OCI-LY7 (cell line): ENCODE measurements around the gene ATP6V1B1. TPM values are rescaled to one million over a fixed set of nuclear protein-coding genes. Genes with fewer than 3 reads are reported as not detected.

ENCODE experiments used
- BruUV-seq: library from RNA; stranded (reverse); fragments of 400-500 nt; replicated peaks from 2 replicates; lab custom pipeline; 2021; lab: Mats Ljungman, UMichigan
- CTCF ChIA-PET: fragments of 300-600 bp; sonication (Branson Sonifier 250); formaldehyde crosslinking; loops from one replicate; lab custom pipeline; 2022; ENCODE audit warnings: antibody characterized with exemption; ENCODE audit not compliant: unreplicated experiment; lab: Charles Lee
- POLR2A ChIA-PET: fragments of 300-600 bp; sonication (Branson Sonifier 250); formaldehyde crosslinking; loops from one replicate; lab custom pipeline; 2022; ENCODE audit warnings: antibody characterized with exemption; lab: Charles Lee
- DNase-seq: peaks from one replicate; pipeline ENCODE4 v3.0.0-alpha.2; 2015; ENCODE audit warnings: low spot score
- H2AFZ ChIP-seq: fragments of 200-600 bp; sonication (generic), shearing (Covaris generic); 2 replicates; pipeline ENCODE4 v1.6.1; 2014; ENCODE audit warnings: mild to moderate bottlenecking, antibody characterized with exemption, low read length, moderate library complexity
- H3K27ac ChIP-seq: fragments of 200-600 bp; sonication (generic); 2 replicates; pipeline ENCODE4 v1.5.1; 2014; ENCODE audit warnings: mixed run types, low read depth, mild to moderate bottlenecking, moderate library complexity, low read length, inconsistent platforms; ENCODE audit not compliant: poor library complexity, severe bottlenecking
- H3K36me3 ChIP-seq: fragments of 200-600 bp; sonication (generic); 2 replicates; pipeline ENCODE4 v1.6.1; 2014; ENCODE audit warnings: mild to moderate bottlenecking, antibody characterized with exemption, low read length, moderate library complexity, mixed read lengths; ENCODE audit not compliant: insufficient read depth
- H3K4me1 ChIP-seq: fragments of 200-600 bp; sonication (generic); 2 replicates; pipeline ENCODE4 v1.5.1; 2014; ENCODE audit warnings: mild to moderate bottlenecking, low read length; ENCODE audit not compliant: insufficient read depth, poor library complexity, severe bottlenecking
- H3K4me2 ChIP-seq: fragments of 200-600 bp; sonication (generic); 2 replicates; pipeline ENCODE4 v1.6.1; 2014; ENCODE audit warnings: mild to moderate bottlenecking, low read length
- H3K4me3 ChIP-seq: fragments of 200-600 bp; sonication (generic); 2 replicates; pipeline ENCODE4 v1.5.1; 2014; ENCODE audit warnings: mild to moderate bottlenecking, low read depth, low read length; ENCODE audit not compliant: poor library complexity, severe bottlenecking
- H3K79me2 ChIP-seq: fragments of 200-600 bp; sonication (generic); 2 replicates; pipeline ENCODE4 v1.6.1; 2016; ENCODE audit warnings: low read depth, mild to moderate bottlenecking, low read length, moderate library complexity, mixed read lengths; ENCODE audit not compliant: insufficient read depth
- H3K9me2 ChIP-seq: fragments of 200-600 bp; sonication (generic); 2 replicates; pipeline ENCODE4 v1.6.1; 2016; ENCODE audit warnings: mild to moderate bottlenecking, low read length, mixed read lengths; ENCODE audit not compliant: insufficient read depth
- H3K9me3 ChIP-seq: fragments of 200-600 bp; sonication (generic); 2 replicates; pipeline ENCODE4 v1.6.1; 2014; ENCODE audit warnings: mild to moderate bottlenecking, mixed run types, low read length, mixed read lengths
- H4K20me1 ChIP-seq: fragments of 200-600 bp; sonication (generic); 2 replicates; pipeline ENCODE4 v1.6.1; 2014; ENCODE audit warnings: mild to moderate bottlenecking, antibody characterized with exemption, low read length, moderate library complexity, mixed read lengths; ENCODE audit not compliant: insufficient read depth
- CTCF ChIP-seq: fragments of 200-600 bp; sonication (generic); conservative IDR thresholded peaks from 2 replicates; pipeline ENCODE4 v1.5.1; 2014; ENCODE audit warnings: mild to moderate bottlenecking, antibody characterized with exemption, low read length, moderate library complexity, mixed read lengths
- EZH2phosphoT487 ChIP-seq: fragments of 200-600 bp; sonication (generic); IDR thresholded peaks from 2 replicates; pipeline ENCODE4 v1.6.1; 2018; ENCODE audit warnings: low read depth, borderline replicate concordance, mild to moderate bottlenecking, mixed run types, antibody characterized with exemption, low read length, moderate library complexity, mixed read lengths
- intact Hi-C: fragments of 100-400 bp; cut with micrococcal nuclease; formaldehyde crosslinking; loops from one replicate; pipeline ENCODE4 v1.10.0; 2022; ENCODE audit not compliant: unreplicated experiment
- total RNA-seq, 2 experiments: library from RNA; depleted of rRNA in 1 of 2; stranded (reverse); fragments of >200 nt in 1 of 2; shearing (Covaris generic) in 1 of 2; gene quantifications; 2 replicates each; pipeline ENCODE4 v1.2.3, GENCODE V29; 2014 to 2022

The ATP6V1B1 gene
- total RNA-seq, 2 experiments from 2014 or later = not detected

- H3K27ac ChIP-seq = no peak overlapping the region
- POLR2A ChIA-PET = no interaction called here
- no peak overlapping the region for H2AFZ ChIP-seq
- H3K9me2 ChIP-seq = no peaks in the 10 kb centered on the region
- intact Hi-C loops = no loop called here
- H3K4me2 ChIP-seq = no peak overlapping the region
- no peaks in the 10 kb centered on the region for H3K79me2 ChIP-seq
- no peaks in the 10 kb centered on the region for H4K20me1 ChIP-seq
- CTCF ChIA-PET = no interaction called here
- no peaks in the 10 kb centered on the region for H3K36me3 ChIP-seq
- no peaks in the 10 kb centered on the region for H3K9me3 ChIP-seq
- no peak overlapping the region for H3K4me3 ChIP-seq
- no TSS peak for BruUV-seq
- TF ChIP-seq EZH2phosphoT487 (no peak), CTCF (no peak)
- DNase-seq = no peak
- H3K4me1 ChIP-seq = peaks cover 16% of the 10 kb centered on the region
Observed at GRCh38 chr2:70961648-70961994, 25.9 kb downstream of the ATP6V1B1 start.

DNA sequence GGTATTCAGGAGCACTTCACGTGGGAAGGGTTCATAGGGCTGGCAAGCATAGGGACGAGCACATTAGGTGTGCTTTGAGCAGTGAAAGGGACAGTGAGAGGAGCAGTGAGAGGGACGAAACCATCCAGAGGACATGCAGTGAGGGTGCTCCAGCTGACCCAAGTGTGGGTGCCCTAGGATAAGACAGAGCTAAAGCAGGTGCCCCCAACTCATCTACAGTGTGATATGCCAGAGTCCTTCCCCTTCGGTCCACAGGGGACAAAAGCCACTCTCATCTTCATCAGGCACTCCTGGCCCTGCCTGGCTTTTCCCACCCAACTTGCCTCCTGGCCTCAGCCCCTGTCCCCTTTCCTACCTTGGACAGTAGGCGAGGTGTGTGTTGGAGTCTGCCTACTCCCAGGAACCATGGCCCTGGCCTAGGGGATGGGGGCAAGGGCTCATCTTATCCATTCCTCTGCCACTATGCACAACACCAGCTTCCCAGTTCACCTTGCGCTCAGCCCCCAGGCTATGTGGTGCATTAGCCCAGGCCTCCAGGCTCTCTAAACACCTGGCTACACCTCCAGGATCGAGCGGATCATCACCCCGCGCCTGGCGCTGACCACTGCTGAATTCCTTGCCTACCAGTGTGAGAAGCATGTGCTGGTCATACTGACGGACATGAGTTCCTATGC, 26.6 kb downstream of the ATP6V1B1 start:
- Histone ChIP-seq H3K4me3 (no peak overlapping the region), H3K4me2 (no peak overlapping the region), H3K79me2 (no peaks in the 10 kb centered on the region), H3K27ac (no peak overlapping the region), H3K9me3 (no peaks in the 10 kb centered on the region), H4K20me1 (no peaks in the 10 kb centered on the region), H3K4me1 (peaks cover 16% of the 10 kb centered on the region), H3K36me3 (no peaks in the 10 kb centered on the region), H3K9me2 (no peaks in the 10 kb centered on the region), H2AFZ (no peak overlapping the region)
- DNase-seq = no peak
- ChIA-PET CTCF (interaction anchor here (1.2 kb wide), 1 partner anchor 9 kb away, joined by 3 read pairs; no protein-coding TSS in a partner anchor), POLR2A (interaction anchor here (1.2 kb wide), 1 partner anchor 9 kb away, joined by 3 read pairs; no protein-coding TSS in a partner anchor)
- BruUV-seq = no TSS peak
- no peak for TF ChIP-seq EZH2phosphoT487
- TF ChIP-seq CTCF = no peak
- intact Hi-C loops = no loop called here
